Left ventricle myocardium inferior (tissue), 1 donor: ENCODE data around the gene NCAPG2. TPM values are rescaled to one million over a fixed set of nuclear protein-coding genes. Genes with fewer than 3 reads are reported as not detected.

ENCODE experiments used
- DNase-seq: peaks from one replicate; pipeline ENCODE4 v3.0.0-alpha.2; 2020
- H3K27ac ChIP-seq: fragments of 200-600 bp; replicated peaks from 2 replicates; pipeline ENCODE4 v1.8.0; 2021
- H3K27me3 ChIP-seq: fragments of 200-600 bp; 2 replicates; pipeline ENCODE4 v1.8.0; 2021; ENCODE audit warnings: low read depth
- H3K36me3 ChIP-seq: fragments of 200-600 bp; 2 replicates; pipeline ENCODE4 v1.8.0; 2021
- H3K4me1 ChIP-seq: fragments of 200-600 bp; 2 replicates; pipeline ENCODE4 v1.8.0; 2021
- H3K4me3 ChIP-seq: fragments of 200-600 bp; 2 replicates; pipeline ENCODE4 v1.8.0; 2021; ENCODE audit warnings: mild to moderate bottlenecking, moderate library complexity
- H3K9me3 ChIP-seq: fragments of 200-600 bp; replicated peaks from 2 replicates; pipeline ENCODE4 v1.8.0; 2021
- intact Hi-C: fragments of 100-400 bp; cut with micrococcal nuclease; formaldehyde crosslinking; loops from one replicate; pipeline ENCODE4 v1.11.0; 2022
- total RNA-seq: library from RNA; stranded (reverse); fragmentation: NEBNext Ultra II Directional; extraction: Animal tissue kit (Norgen Biotek cat#: 25700); gene quantifications from one replicate; pipeline ENCODE4 v1.2.1, GENCODE V29; 2021
- TF ChIP-seq, protein P1 (sequence below): fragments of 200-600 bp; IDR thresholded peaks from 2 replicates; pipeline ENCODE4 v1.8.0; 2021; ENCODE audit warnings: antibody characterized with exemption, mild to moderate bottlenecking, borderline replicate concordance
- donor health status: DM: no; HTN: yes; CAD: no; lungs with severe emphysema.

The NCAPG2 gene
- total RNA-seq, 1 donor from 2014 or later, result 3.7 TPM

DNA sequence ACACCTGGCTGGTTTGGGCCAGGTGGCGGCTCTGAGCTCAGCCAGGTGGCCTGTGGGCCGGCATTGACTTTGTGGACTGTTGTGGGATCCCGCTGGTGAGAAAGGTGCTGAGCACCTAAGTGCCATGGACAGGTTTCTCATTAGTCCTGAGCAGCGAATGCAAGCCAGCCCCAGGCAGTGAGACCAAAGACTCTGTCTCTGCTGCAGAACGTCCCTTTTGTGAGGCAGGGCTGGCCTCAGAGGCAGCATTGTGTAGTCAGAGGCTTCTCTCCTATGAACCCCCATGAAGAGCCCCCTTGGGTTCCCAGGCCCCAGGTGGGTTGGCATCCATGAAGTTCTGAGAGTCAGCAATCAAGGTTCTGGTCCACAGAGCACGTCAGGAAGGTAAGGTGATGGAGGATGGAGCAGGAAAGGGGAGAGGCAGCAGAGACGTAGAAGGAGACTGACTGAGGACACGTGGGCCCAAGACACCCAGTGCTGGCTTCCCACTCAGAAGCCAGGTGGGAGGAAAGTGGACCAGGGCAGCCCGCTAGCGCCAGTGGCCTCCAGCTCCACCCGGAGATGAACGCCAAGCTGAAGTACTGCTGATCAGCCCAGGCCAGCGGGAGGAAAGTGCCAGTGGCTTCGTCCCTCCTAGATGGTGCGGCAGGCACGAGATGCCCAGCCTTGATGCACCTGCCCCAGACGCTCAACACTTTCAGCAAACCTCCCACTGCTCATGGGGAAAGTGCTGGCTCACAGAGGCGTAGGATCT, 97.8 kb downstream of the NCAPG2 start:
- intact Hi-C loops, result no loop called here
- Histone ChIP-seq H3K36me3 (no peaks in the 10 kb centered on the region), H3K4me1 (no peaks in the 10 kb centered on the region), H3K4me3 (no peak overlapping the region), H3K9me3 (no peaks in the 10 kb centered on the region), H3K27me3 (no peaks in the 10 kb centered on the region), H3K27ac (no peak overlapping the region)
- no peak for DNase-seq
- TF ChIP-seq, protein P1, sequence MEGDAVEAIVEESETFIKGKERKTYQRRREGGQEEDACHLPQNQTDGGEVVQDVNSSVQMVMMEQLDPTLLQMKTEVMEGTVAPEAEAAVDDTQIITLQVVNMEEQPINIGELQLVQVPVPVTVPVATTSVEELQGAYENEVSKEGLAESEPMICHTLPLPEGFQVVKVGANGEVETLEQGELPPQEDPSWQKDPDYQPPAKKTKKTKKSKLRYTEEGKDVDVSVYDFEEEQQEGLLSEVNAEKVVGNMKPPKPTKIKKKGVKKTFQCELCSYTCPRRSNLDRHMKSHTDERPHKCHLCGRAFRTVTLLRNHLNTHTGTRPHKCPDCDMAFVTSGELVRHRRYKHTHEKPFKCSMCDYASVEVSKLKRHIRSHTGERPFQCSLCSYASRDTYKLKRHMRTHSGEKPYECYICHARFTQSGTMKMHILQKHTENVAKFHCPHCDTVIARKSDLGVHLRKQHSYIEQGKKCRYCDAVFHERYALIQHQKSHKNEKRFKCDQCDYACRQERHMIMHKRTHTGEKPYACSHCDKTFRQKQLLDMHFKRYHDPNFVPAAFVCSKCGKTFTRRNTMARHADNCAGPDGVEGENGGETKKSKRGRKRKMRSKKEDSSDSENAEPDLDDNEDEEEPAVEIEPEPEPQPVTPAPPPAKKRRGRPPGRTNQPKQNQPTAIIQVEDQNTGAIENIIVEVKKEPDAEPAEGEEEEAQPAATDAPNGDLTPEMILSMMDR, result no peak

DNA sequence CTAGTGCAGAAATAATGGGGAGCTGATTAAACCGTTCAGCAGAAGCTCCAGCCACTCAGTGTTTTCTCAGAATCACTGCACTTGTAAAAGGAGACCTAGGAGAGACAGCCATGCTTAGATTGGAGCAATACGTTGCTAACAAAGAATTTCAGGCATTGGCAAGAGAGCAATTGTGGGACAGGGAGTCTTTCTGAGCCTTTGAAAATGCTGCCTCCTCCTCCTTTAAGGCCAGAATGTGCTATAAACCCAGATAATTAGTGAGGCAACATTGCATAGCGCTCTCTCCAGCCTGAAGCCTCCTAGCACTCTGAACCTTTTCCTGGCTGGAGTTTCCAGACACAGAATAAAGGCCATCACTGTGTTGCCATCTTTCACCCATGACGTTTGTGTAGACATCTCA, 98.5 kb downstream of the NCAPG2 start:
- Histone ChIP-seq H3K4me3 (no peak overlapping the region), H3K27me3 (no peaks in the 10 kb centered on the region), H3K9me3 (no peaks in the 10 kb centered on the region), H3K27ac (no peak overlapping the region), H3K36me3 (no peaks in the 10 kb centered on the region), H3K4me1 (no peaks in the 10 kb centered on the region)
- TF ChIP-seq, protein P1, result no peak
- intact Hi-C loops, result no loop called here
- DNase-seq, result no peak

DNA sequence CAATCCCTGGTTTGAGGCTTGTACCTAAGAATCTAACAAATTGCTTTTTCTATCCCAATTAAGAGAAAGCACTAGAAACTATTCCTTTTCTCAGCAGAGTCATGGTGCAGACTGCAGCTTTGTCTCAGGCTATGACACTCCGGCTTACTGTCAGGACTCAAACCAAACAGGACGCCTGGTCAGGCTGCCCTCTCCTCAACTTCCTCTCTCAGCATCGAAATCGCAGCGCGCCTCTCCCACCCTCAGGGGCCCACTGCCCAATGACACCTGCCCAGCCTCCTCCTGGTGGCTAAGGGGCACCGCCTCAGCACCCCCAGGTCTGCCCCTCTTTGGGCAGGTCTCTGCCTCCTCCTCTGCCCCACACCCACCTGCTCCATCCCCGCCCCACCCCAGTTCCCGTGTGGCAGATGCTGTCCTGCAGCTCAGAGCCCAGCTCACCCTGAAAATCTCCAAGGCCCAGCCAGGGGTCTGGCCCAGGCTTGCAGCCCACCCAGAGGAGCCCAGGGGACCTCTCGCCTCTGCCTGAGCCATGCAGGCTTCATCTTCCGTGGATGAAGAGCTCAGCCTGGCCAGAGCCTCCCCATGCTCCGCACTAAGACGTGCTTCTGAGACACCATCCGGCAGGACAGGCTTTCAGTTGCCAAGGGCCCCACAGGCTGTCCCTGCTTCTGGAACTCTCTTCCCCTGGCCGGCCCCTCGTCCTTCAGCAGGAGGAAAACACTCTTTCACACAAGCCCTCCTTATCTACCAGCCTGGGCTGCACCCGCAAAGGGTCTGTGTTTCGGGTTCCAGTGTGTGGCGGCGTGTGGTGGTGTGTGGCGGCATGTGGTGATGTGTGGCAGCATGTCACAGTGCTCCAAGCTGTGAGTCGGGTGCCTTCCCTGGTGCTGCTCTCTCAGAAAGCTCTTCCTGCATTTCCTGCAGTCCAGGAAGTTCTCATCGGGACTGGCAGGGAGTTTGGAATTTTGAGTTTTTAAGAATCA, 100.5 kb downstream of the NCAPG2 start:
- Histone ChIP-seq H3K27me3 (no peaks in the 10 kb centered on the region), H3K27ac (no peak overlapping the region), H3K9me3 (no peaks in the 10 kb centered on the region), H3K4me1 (no peaks in the 10 kb centered on the region), H3K4me3 (no peak overlapping the region), H3K36me3 (no peaks in the 10 kb centered on the region)
- TF ChIP-seq, protein P1, result no peak
- intact Hi-C loops, result no loop called here
- DNase-seq, result no peak

DNA sequence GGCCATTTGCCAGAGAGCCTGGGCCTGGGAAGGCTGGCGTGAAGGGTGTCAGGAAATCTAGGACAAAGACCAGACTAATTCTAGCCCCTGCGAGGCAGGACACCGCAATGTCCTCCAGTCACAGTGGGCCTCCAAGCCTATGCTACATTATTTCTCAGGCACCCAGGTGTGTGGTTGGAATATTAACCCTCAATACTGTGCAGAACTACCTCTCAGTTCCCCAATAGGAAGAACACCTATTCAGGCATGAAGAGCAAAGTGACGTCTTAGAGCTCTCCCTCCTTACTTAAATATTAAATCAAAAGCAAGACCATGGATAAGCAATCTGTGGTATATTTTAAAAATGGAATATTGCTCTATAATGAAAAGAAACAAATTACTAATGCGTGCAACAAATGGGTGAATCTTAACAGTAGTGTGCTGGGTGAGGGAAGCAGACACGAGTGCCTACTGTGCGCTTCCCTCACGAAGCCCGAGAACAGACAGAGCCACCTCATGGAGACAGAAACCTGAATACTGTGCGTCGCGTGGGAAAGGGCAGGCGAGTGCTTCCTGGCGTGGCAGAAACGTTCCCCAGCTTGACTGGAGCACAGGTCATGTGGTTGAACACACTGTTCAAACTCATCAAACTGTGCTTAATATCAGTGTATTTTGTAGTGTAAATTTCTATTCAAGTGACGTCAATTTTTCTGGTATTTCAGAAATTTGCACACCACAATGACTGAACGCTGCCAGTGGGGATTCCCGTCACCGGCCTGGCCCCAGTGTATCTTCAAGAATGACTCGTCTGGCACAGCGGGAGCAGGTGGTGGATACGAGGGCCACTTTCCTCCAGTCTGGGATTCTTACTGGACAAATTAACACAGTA, 101.5 kb downstream of the NCAPG2 start:
- DNase-seq, result no peak
- Histone ChIP-seq H3K9me3 (no peaks in the 10 kb centered on the region), H3K27me3 (no peaks in the 10 kb centered on the region), H3K36me3 (no peaks in the 10 kb centered on the region), H3K27ac (no peak overlapping the region), H3K4me3 (no peak overlapping the region), H3K4me1 (no peaks in the 10 kb centered on the region)
- TF ChIP-seq, protein P1, result no peak
- intact Hi-C loops, result no loop called here

DNA sequence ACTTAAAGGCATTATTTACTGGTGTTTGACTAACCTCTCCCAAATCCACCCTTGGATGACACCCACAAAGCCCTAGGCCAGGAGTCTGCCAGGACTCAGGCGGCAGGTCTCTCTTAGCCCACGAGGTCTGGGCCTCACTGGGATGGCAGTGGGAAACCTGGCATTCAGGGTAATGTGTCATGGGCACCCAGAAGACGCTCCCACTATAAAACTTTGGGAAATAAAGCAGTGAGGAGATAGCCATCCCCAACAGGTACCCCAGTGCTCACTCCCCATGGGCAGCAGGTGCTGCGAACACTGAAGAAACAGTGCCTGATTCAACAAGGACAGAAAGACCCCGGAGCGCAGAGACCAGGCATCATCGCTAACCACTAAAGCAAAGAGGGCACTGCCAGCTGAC, 102.6 kb downstream of the NCAPG2 start:
- DNase-seq, result no peak
- Histone ChIP-seq H3K27ac (no peak overlapping the region), H3K4me1 (no peaks in the 10 kb centered on the region), H3K9me3 (no peaks in the 10 kb centered on the region), H3K27me3 (no peaks in the 10 kb centered on the region), H3K4me3 (no peak overlapping the region), H3K36me3 (no peaks in the 10 kb centered on the region)
- intact Hi-C loops, result no loop called here
- TF ChIP-seq, protein P1, result no peak
